ENCODE measurements around the gene TRIM6. TPM values are rescaled to one million over a fixed set of nuclear protein-coding genes. Genes with fewer than 3 reads are reported as not detected.
A peak's percentile ranks its signal among the peaks of the same experiment; 100 is the strongest.
"Not testable (repeated sequence)": the region's sequence is repeated elsewhere in the genome, so short reads cannot be mapped to it uniquely, and the experiment has no call there.

Gene TRIM6
- total and polyA plus RNA-seq, 4 experiments from 2014 or later: not detected

GRCh38 chr11:5589906-5590305, 6.5 kb upstream of the TRIM6 start:
- H3K4me1 Mint-ChIP-seq; intact Hi-C loops (cut with micrococcal nuclease); H3K4me3 ChIP-seq (ENCODE audit: low read length in 2 of 2); H3K9me3 Mint-ChIP-seq; H3K27ac Mint-ChIP-seq; H3K4me1 ChIP-seq (ENCODE audit: insufficient read depth, low read length); POLR2A ChIA-PET (ENCODE audit: partially characterized antibody); H3K27ac ChIP-seq (ENCODE audit: low read depth, low read length); H3K27me3 Mint-ChIP-seq; H3K27me3 ChIP-seq (ENCODE audit: insufficient read depth, low read length); DNase-seq; H3K9me3 ChIP-seq (ENCODE audit: control insufficient read depth in 1 of 2, low read length in 2 of 2); H3K36me3 Mint-ChIP-seq; H3K36me3 ChIP-seq (ENCODE audit: insufficient read depth, low read length); H3K4me3 Mint-ChIP-seq: not testable (repeated sequence)
- CTCF ChIA-PET (ENCODE audit: partially characterized antibody): interaction anchor here (1.2 kb wide), 1 partner anchor 10 kb away, joined by 3 read pairs; no protein-coding TSS in a partner anchor

DNA sequence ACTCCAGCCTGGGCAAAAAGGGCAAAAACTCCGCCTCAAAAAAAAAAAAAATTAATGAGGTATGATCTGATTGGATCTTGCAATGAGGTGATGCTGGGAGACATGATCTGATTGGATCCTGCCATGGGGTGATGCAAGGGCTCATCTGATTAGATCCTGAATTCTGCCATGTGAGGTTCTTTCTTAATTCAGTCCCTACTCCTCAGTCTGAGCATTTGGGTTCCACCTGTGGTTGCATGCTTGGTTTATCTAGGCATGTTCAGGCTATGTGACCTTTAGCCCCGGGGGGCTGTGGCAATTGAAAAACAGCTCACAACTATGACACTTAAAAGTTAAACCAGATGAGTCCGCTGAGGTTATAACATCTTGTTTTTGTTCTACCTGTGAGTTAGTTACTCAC, 4.8 kb upstream of the TRIM6 start:
- Mint-ChIP-seq H3K36me3 (no peaks in the 10 kb centered on the region), H3K4me1 (peaks cover under 1 to 10% (median 3%) of the 10 kb centered on the region in 4 donors), H3K27me3 (peaks cover 2 to 3% of the 10 kb centered on the region in 2 donors), H3K4me3 (no peak overlapping the region), H3K9me3 (peaks cover 0 to 2% (median 0%) of the 10 kb centered on the region in 8 donors), H3K27ac (no peak overlapping the region)
- CTCF ChIA-PET (ENCODE audit: partially characterized antibody): interaction anchor here (1.3 to 1.6 kb wide), 2 partner anchors 9 to 11 kb away, joined by 5 read pairs; no protein-coding TSS in a partner anchor
- Histone ChIP-seq H3K4me3 (ENCODE audit: low read length in 2 of 2) (no peak overlapping the region), H3K4me1 (ENCODE audit: insufficient read depth, low read length) (peaks cover 2% of the 10 kb centered on the region), H3K27ac (ENCODE audit: low read depth, low read length) (no peak overlapping the region), H3K9me3 (ENCODE audit: control insufficient read depth in 1 of 2, low read length in 2 of 2) (no peaks in the 10 kb centered on the region), H3K27me3 (ENCODE audit: insufficient read depth, low read length) (no peaks in the 10 kb centered on the region), H3K36me3 (ENCODE audit: insufficient read depth, low read length) (no peaks in the 10 kb centered on the region)
- intact Hi-C loops (cut with micrococcal nuclease): no loop called here
- DNase-seq: no peak
- POLR2A ChIA-PET (ENCODE audit: partially characterized antibody): no interaction called here

DNA sequence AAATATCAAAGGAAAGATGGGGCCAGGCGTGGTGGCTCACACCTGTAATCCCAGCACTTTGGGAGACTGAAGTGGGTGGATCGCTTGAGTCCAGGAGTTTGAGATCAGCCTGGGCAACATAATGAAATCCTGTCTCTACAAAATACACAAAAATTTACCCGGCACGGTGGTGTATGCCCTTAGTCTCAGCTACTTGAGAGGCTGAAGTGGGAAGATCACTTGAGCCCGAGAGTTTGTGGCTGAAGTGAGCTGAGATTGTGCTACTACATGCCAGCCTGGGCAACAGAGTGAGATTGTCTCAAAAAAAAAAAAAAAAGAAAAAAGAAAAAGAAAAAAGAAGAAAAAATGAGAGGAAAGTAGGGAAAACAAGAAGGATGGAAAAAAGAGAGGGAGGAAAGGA, 3.8 kb upstream of the TRIM6 start:
- DNase-seq: no peak
- Histone ChIP-seq H3K27ac (ENCODE audit: low read depth, low read length) (no peak overlapping the region), H3K36me3 (ENCODE audit: insufficient read depth, low read length) (no peaks in the 10 kb centered on the region), H3K9me3 (ENCODE audit: control insufficient read depth in 1 of 2, low read length in 2 of 2) (no peaks in the 10 kb centered on the region), H3K4me3 (ENCODE audit: low read length in 2 of 2) (no peak overlapping the region), H3K4me1 (ENCODE audit: insufficient read depth, low read length) (peaks cover 6% of the 10 kb centered on the region), H3K27me3 (ENCODE audit: insufficient read depth, low read length) (no peaks in the 10 kb centered on the region)
- ChIA-PET CTCF (ENCODE audit: partially characterized antibody) (interaction anchor here (1.3 to 1.6 kb wide), 2 partner anchors 8 to 10 kb away, joined by 5 read pairs; no protein-coding TSS in a partner anchor), POLR2A (ENCODE audit: partially characterized antibody) (no interaction called here)
- Mint-ChIP-seq H3K27ac (no peak overlapping the region), H3K9me3 (no peaks in the 10 kb centered on the region), H3K36me3 (no peaks in the 10 kb centered on the region), H3K4me1 (peaks cover 3 to 13% (median 5%) of the 10 kb centered on the region in 4 donors), H3K27me3 (peaks cover 6% of the 10 kb centered on the region in 2 donors), H3K4me3 (no peak overlapping the region)
- intact Hi-C loops (cut with micrococcal nuclease): no loop called here

- peaks cover 6 to 8% of the 10 kb centered on the region in 2 donors for H3K27me3 Mint-ChIP-seq
- no peak overlapping the region for H3K27ac ChIP-seq (ENCODE audit: low read depth, low read length)
- H3K4me3 Mint-ChIP-seq: no peak overlapping the region
- DNase-seq: no peak
- intact Hi-C loops (cut with micrococcal nuclease): no loop called here
- peaks cover 3 to 13% (median 5%) of the 10 kb centered on the region in 4 donors for H3K4me1 Mint-ChIP-seq
- H3K9me3 ChIP-seq (ENCODE audit: control insufficient read depth in 1 of 2, low read length in 2 of 2): no peaks in the 10 kb centered on the region
- no peaks in the 10 kb centered on the region for H3K36me3 ChIP-seq (ENCODE audit: insufficient read depth, low read length)
- CTCF ChIA-PET (ENCODE audit: partially characterized antibody): interaction anchor here (1.6 kb wide), 1 partner anchor 9 kb away, joined by 5 read pairs; no protein-coding TSS in a partner anchor
- no peaks in the 10 kb centered on the region for H3K36me3 Mint-ChIP-seq
- peaks cover 6% of the 10 kb centered on the region for H3K4me1 ChIP-seq (ENCODE audit: insufficient read depth, low read length)
- no peak overlapping the region for H3K27ac Mint-ChIP-seq
- H3K9me3 Mint-ChIP-seq: no peaks in the 10 kb centered on the region
- POLR2A ChIA-PET (ENCODE audit: partially characterized antibody): no interaction called here
- no peak overlapping the region for H3K4me3 ChIP-seq (ENCODE audit: low read length in 2 of 2)
- H3K27me3 ChIP-seq (ENCODE audit: insufficient read depth, low read length): no peaks in the 10 kb centered on the region
Measured at GRCh38 chr11:5593146-5593545, 3.3 kb upstream of the TRIM6 start.

GRCh38 chr11:5597953-5598352, 1.5 kb downstream of the TRIM6 start:
- Histone ChIP-seq H3K27ac (ENCODE audit: low read depth, low read length) (no peak overlapping the region), H3K27me3 (ENCODE audit: insufficient read depth, low read length) (no peaks in the 10 kb centered on the region), H3K9me3 (ENCODE audit: control insufficient read depth in 1 of 2, low read length in 2 of 2) (no peaks in the 10 kb centered on the region), H3K4me1 (ENCODE audit: insufficient read depth, low read length) (peaks cover 6% of the 10 kb centered on the region), H3K4me3 (ENCODE audit: low read length in 2 of 2) (no peak overlapping the region), H3K36me3 (ENCODE audit: insufficient read depth, low read length) (no peaks in the 10 kb centered on the region)
- CTCF ChIA-PET (ENCODE audit: partially characterized antibody): interaction anchor here (1.3 to 3.2 kb wide), 3 partner anchors 10 to 212 kb away, joined by 3 to 17 read pairs (median 3); partner anchors contain the start of genes OR52N2 and TRIM5
- Mint-ChIP-seq H3K27ac (peak overlapping the region in 2 of 7 donors; percentile 20 to 48), H3K36me3 (no peaks in the 10 kb centered on the region), H3K9me3 (no peaks in the 10 kb centered on the region), H3K4me3 (peak overlapping the region in 1 of 8 donors; percentile 33), H3K4me1 (peaks cover 3 to 10% (median 5%) of the 10 kb centered on the region in 4 donors), H3K27me3 (peaks cover 6 to 10% of the 10 kb centered on the region in 2 donors)
- intact Hi-C loops (cut with micrococcal nuclease): no loop called here
- no peak for DNase-seq
- POLR2A ChIA-PET (ENCODE audit: partially characterized antibody): no interaction called here

DNA sequence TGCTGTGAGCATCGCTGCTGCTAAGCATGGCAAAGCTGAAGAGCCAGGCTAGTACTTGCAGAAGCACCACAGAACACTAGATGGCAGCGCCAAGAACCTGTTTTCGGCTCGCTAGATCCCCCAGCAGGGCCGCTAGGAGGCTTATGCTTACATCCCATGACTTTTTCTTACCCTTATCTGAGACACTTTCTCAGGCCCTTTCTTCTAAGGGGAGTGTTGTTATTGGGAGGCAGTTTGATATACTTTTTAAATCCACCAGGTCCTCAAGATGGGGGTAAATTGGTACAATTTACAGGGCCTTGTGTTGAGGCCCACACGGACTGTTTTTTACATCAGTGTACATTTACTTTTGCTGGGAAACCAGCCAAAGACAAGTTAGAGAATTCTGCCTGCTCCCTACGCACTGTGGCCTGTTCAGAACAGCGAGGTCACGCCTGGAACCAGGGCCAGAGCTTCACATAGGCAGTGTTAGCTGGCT, 4.0 kb downstream of the TRIM6 start:
- intact Hi-C loops (cut with micrococcal nuclease): loop anchor here (1.0 to 10.0 kb wide), 3 partner anchors 112 to 294 kb away; partner anchors contain the start of genes OR52E5 and OR52N2
- H3K27me3 Mint-ChIP-seq: peaks cover 6 to 10% of the 10 kb centered on the region in 2 donors
- H3K4me1 ChIP-seq (ENCODE audit: insufficient read depth, low read length): peaks cover 6% of the 10 kb centered on the region
- no peak overlapping the region for H3K4me3 ChIP-seq (ENCODE audit: low read length in 2 of 2)
- peak; percentile 36 to 57 (median 54) for DNase-seq
- H3K9me3 ChIP-seq (ENCODE audit: control insufficient read depth in 1 of 2, low read length in 2 of 2): no peaks in the 10 kb centered on the region
- no peaks in the 10 kb centered on the region for H3K9me3 Mint-ChIP-seq
- ChIA-PET POLR2A (ENCODE audit: partially characterized antibody) (no interaction called here), CTCF (ENCODE audit: partially characterized antibody) (interaction anchor here (0.7 to 3.4 kb wide), 12 partner anchors 8 to 754 kb away, joined by 3 to 17 read pairs (median 4); partner anchors contain the start of genes OR52N2 and TRIM5)
- H3K27me3 ChIP-seq (ENCODE audit: insufficient read depth, low read length): no peaks in the 10 kb centered on the region
- H3K36me3 ChIP-seq (ENCODE audit: insufficient read depth, low read length): no peaks in the 10 kb centered on the region
- H3K27ac Mint-ChIP-seq: peak overlapping the region in 1 of 7 donors; percentile 37
- no peak overlapping the region for H3K4me3 Mint-ChIP-seq
- peaks cover 3 to 10% (median 5%) of the 10 kb centered on the region in 4 donors for H3K4me1 Mint-ChIP-seq
- H3K36me3 Mint-ChIP-seq: no peaks in the 10 kb centered on the region
- no peak overlapping the region for H3K27ac ChIP-seq (ENCODE audit: low read depth, low read length)

DNA sequence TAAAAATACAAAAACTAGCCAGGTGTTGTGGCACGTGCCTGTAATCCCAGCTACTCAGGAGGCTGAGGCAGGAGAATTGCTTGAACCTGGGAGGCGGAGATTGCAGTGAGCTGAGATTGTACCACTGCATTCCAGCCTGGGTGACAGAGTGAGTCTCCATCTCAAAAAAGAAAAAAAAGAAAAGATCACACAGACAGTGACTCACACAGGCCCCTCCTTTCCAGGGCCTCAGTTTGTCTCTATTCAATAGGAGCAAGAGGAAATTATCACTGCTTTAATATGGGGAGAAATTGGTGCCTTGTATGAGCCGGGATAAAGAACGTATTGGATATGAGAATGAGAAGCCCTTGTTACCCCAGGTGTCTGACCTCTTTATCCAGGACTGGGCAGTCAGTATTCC, 6.4 kb downstream of the TRIM6 start:
- POLR2A ChIA-PET (ENCODE audit: partially characterized antibody); H3K27me3 Mint-ChIP-seq; H3K4me1 ChIP-seq (ENCODE audit: insufficient read depth, low read length); H3K4me3 ChIP-seq (ENCODE audit: low read length in 2 of 2); H3K27me3 ChIP-seq (ENCODE audit: insufficient read depth, low read length); H3K4me3 Mint-ChIP-seq; H3K27ac Mint-ChIP-seq; H3K36me3 ChIP-seq (ENCODE audit: insufficient read depth, low read length); H3K4me1 Mint-ChIP-seq; H3K27ac ChIP-seq (ENCODE audit: low read depth, low read length); H3K36me3 Mint-ChIP-seq; H3K9me3 ChIP-seq (ENCODE audit: control insufficient read depth in 1 of 2, low read length in 2 of 2); DNase-seq; H3K9me3 Mint-ChIP-seq: not testable (repeated sequence)
- CTCF ChIA-PET (ENCODE audit: partially characterized antibody): interaction anchor here (1.2 to 2.2 kb wide), 4 partner anchors 11 to 207 kb away, joined by 4 to 7 read pairs (median 6); partner anchors contain the start of gene OR52N2
- intact Hi-C loops (cut with micrococcal nuclease): loop anchor here (10.0 kb wide), 1 partner anchor 292 kb away; the partner anchor contains the start of gene OR52E5

Measured in CD4-positive, alpha-beta memory T cell (primary cell).